ENCODE measurements around the gene PODNL1. TPM values are rescaled to one million over a fixed set of nuclear protein-coding genes. Genes with fewer than 3 reads are reported as not detected.

Gene PODNL1
- total and polyA plus RNA-seq, 2 donors (not counting 1 experiment from before 2014, with no cell fraction given): 2.1 to 6.9 TPM

- Histone ChIP-seq H3K4me3 (replicated peaks in 1 of 4; ENCODE audit: control extremely low read depth in 1 of 4, insufficient read depth in 1 of 4, low read depth in 3 of 4, low read length in 4 of 4) (no peak overlapping the region), H3K4me2 (ENCODE audit: extremely low read depth, insufficient read depth, low read length) (no peak overlapping the region), H3K36me3 (ENCODE audit: control insufficient read depth, insufficient read depth, low read length) (peaks cover 4% of the 10 kb centered on the region), H3K27me3 (ENCODE audit: control insufficient read depth, insufficient read depth, low read length) (no peaks in the 10 kb centered on the region), H3K4me1 (ENCODE audit: control insufficient read depth, extremely low read depth, insufficient read depth, low read length) (no peaks in the 10 kb centered on the region), H4K20me1 (ENCODE audit: control insufficient read depth, extremely low read depth, insufficient read depth, low read length) (no peaks in the 10 kb centered on the region), H3K9me3 (ENCODE audit: control insufficient read depth, insufficient read depth, low read depth, low read length) (no peaks in the 10 kb centered on the region), H2AFZ (ENCODE audit: low read length) (no peak overlapping the region), H3K27ac (ENCODE audit: insufficient read depth, low read length) (no peak overlapping the region), H3K9ac (ENCODE audit: insufficient read depth, low read length) (no peak overlapping the region), H3K79me2 (ENCODE audit: control insufficient read depth, insufficient read depth, low read length) (no peaks in the 10 kb centered on the region)
- TF ChIP-seq CTCF (conservative IDR thresholded peaks at IDR 0.05 in 1 of 2, IDR thresholded peaks at IDR 0.05 in 1 of 2; ENCODE audit: low read depth in 1 of 2, low read length in 2 of 2) (no peak), EZH2 (IDR thresholded peaks at IDR 0.05; ENCODE audit: low read length, missing control alignments) (no peak)
- no peak for DNase-seq (ENCODE audit: low read depth in 2 of 2)
Observed at GRCh38 chr19:13908674-13909073, 29.5 kb downstream of the PODNL1 start.

- no peak overlapping the region for H3K9ac ChIP-seq (ENCODE audit: insufficient read depth, low read length)
- DNase-seq (ENCODE audit: low read depth in 2 of 2): no peak
- no peaks in the 10 kb centered on the region for H3K79me2 ChIP-seq (ENCODE audit: control insufficient read depth, insufficient read depth, low read length)
- H3K36me3 ChIP-seq (ENCODE audit: control insufficient read depth, insufficient read depth, low read length): no peaks in the 10 kb centered on the region
- no peaks in the 10 kb centered on the region for H3K9me3 ChIP-seq (ENCODE audit: control insufficient read depth, insufficient read depth, low read depth, low read length)
- no peaks in the 10 kb centered on the region for H4K20me1 ChIP-seq (ENCODE audit: control insufficient read depth, extremely low read depth, insufficient read depth, low read length)
- no peaks in the 10 kb centered on the region for H3K4me1 ChIP-seq (ENCODE audit: control insufficient read depth, extremely low read depth, insufficient read depth, low read length)
- H3K4me3 ChIP-seq (replicated peaks in 1 of 4; ENCODE audit: control extremely low read depth in 1 of 4, insufficient read depth in 1 of 4, low read depth in 3 of 4, low read length in 4 of 4): peak overlapping the region; percentile 56 to 81 (median 64)
- H2AFZ ChIP-seq (ENCODE audit: low read length): no peak overlapping the region
- H3K27me3 ChIP-seq (ENCODE audit: control insufficient read depth, insufficient read depth, low read length): no peaks in the 10 kb centered on the region
- H3K4me2 ChIP-seq (ENCODE audit: extremely low read depth, insufficient read depth, low read length): peak overlapping the region; percentile 64
- TF ChIP-seq CTCF (conservative IDR thresholded peaks at IDR 0.05 in 1 of 2, IDR thresholded peaks at IDR 0.05 in 1 of 2; ENCODE audit: low read depth in 1 of 2, low read length in 2 of 2) (no peak), EZH2 (IDR thresholded peaks at IDR 0.05; ENCODE audit: low read length, missing control alignments) (no peak)
- H3K27ac ChIP-seq (ENCODE audit: insufficient read depth, low read length): no peak overlapping the region
Observed at GRCh38 chr19:13906910-13907309, 31.3 kb downstream of the PODNL1 start.

DNA sequence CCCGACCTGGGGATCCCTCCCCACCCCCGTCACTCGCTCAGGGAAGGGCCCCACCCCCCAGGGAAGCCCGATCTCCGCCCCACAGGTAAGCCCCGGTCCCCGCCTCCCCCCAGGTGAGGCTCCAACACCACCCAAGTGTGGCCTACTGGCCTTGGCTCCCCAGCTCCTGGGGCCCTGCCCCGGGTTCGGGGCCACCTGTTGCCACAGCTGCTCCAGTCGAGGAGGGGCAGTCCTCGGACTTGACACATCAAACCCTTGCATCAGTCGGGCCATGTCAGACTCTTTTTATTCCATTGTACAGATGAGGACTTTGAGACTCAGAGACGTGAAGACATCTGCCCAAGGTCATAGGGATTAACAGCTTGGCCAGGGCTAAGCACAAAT lies 31.7 kb downstream of the PODNL1 start:
- Histone ChIP-seq H3K4me2 (ENCODE audit: extremely low read depth, insufficient read depth, low read length) (peak overlapping the region; percentile 64), H3K4me3 (replicated peaks in 1 of 4; ENCODE audit: control extremely low read depth in 1 of 4, insufficient read depth in 1 of 4, low read depth in 3 of 4, low read length in 4 of 4) (peak overlapping the region; percentile 56 to 81 (median 64)), H2AFZ (ENCODE audit: low read length) (no peak overlapping the region), H4K20me1 (ENCODE audit: control insufficient read depth, extremely low read depth, insufficient read depth, low read length) (no peaks in the 10 kb centered on the region), H3K27ac (ENCODE audit: insufficient read depth, low read length) (no peak overlapping the region), H3K9me3 (ENCODE audit: control insufficient read depth, insufficient read depth, low read depth, low read length) (no peaks in the 10 kb centered on the region), H3K79me2 (ENCODE audit: control insufficient read depth, insufficient read depth, low read length) (no peaks in the 10 kb centered on the region), H3K9ac (ENCODE audit: insufficient read depth, low read length) (peak overlapping the region; percentile 69), H3K27me3 (ENCODE audit: control insufficient read depth, insufficient read depth, low read length) (no peaks in the 10 kb centered on the region), H3K36me3 (ENCODE audit: control insufficient read depth, insufficient read depth, low read length) (no peaks in the 10 kb centered on the region), H3K4me1 (ENCODE audit: control insufficient read depth, extremely low read depth, insufficient read depth, low read length) (no peaks in the 10 kb centered on the region)
- TF ChIP-seq CTCF (conservative IDR thresholded peaks at IDR 0.05 in 1 of 2, IDR thresholded peaks at IDR 0.05 in 1 of 2; ENCODE audit: low read depth in 1 of 2, low read length in 2 of 2): no peak
- TF ChIP-seq EZH2 (IDR thresholded peaks at IDR 0.05; ENCODE audit: low read length, missing control alignments): no peak
- no peak for DNase-seq (ENCODE audit: low read depth in 2 of 2)

All from fibroblast of lung (primary cell).